Endothelial cell of umbilical vein (primary cell): Measurements from ENCODE around the gene FGF23. TPM values are rescaled to one million over a fixed set of nuclear protein-coding genes. Genes with fewer than 3 reads are reported as not detected.

Source experiments
- BruUV-seq: library from RNA; stranded (reverse); fragments of 400-500 nt; replicated peaks from 2 replicates; lab custom pipeline; 2021; lab: Mats Ljungman, UMichigan
- CTCF ChIA-PET: fragments of 300-600, 350-600 bp; sonication (Branson Sonifier 250); formaldehyde crosslinking; loops from one replicate; lab custom pipeline; 2021; ENCODE audit warnings: antibody characterized with exemption, inconsistent platforms; lab: Charles Lee
- POLR2A ChIA-PET: fragments of 300-600, 350-600 bp; sonication (Branson Sonifier 250); formaldehyde crosslinking; loops from one replicate; lab custom pipeline; 2021; ENCODE audit warnings: antibody characterized with exemption, inconsistent platforms; lab: Charles Lee
- DNase-seq: peaks from one replicate; pipeline ENCODE4 v3.0.0-alpha.2; 2011; ENCODE audit warnings: low read depth, low spot score
- FAIRE-seq: peaks from 2 replicates; lab custom pipeline; 2011; peaks lifted over from hg19 to GRCh38; lab: Jason Lieb, UNC
- H2AFZ ChIP-seq: 2 replicates; pipeline ENCODE4 v1.6.0; 2012; ENCODE audit warnings: low read depth, low read length, control low read depth, inconsistent platforms
- H3K27ac ChIP-seq: 2 replicates; pipeline ENCODE4 v1.5.1; 2011; ENCODE audit warnings: low read depth, mild to moderate bottlenecking, control low read depth, low read length, moderate library complexity; ENCODE audit not compliant: insufficient read depth
- H3K27me3 ChIP-seq, 2 experiments: 2 replicates each; pipeline versions ENCODE4 v1.6.0 to v1.6.1; 2011; ENCODE audit warnings: low read length in 2 of 2, mixed read lengths in 1 of 2; ENCODE audit not compliant: control insufficient read depth in 2 of 2, insufficient read depth in 2 of 2
- H3K36me3 ChIP-seq, 2 experiments: 2 replicates in 1 of 2; 3 replicates in 1 of 2; pipeline ENCODE4 v1.5.1; 2011; ENCODE audit warnings: low read length in 2 of 2, mild to moderate bottlenecking in 1 of 2, moderate library complexity in 1 of 2; ENCODE audit not compliant: control insufficient read depth in 2 of 2, insufficient read depth in 2 of 2; ENCODE audit errors: extremely low read depth in 1 of 2
- H3K4me1 ChIP-seq: 3 replicates; pipeline ENCODE4 v1.5.1; 2011; ENCODE audit warnings: mild to moderate bottlenecking, low read length; ENCODE audit not compliant: control insufficient read depth, insufficient read depth; ENCODE audit errors: extremely low read depth
- H3K4me2 ChIP-seq: 2 replicates; pipeline ENCODE4 v1.6.1; 2011; ENCODE audit warnings: low read length, control low read depth, mixed read lengths; ENCODE audit not compliant: insufficient read depth
- H3K4me3 ChIP-seq, 3 experiments: fragments of 200-600 bp in 1 of 3; sonication (generic), shearing (Covaris generic) in 1 of 3; replicated peaks in 1 of 3; 2 replicates each; pipeline ENCODE4 v1.5.1; 2011 to 2016; ENCODE audit warnings: control low read depth in 3 of 3, low read length in 3 of 3, mild to moderate bottlenecking in 2 of 3, inconsistent platforms in 1 of 3, low read depth in 1 of 3, moderate library complexity in 1 of 3; ENCODE audit not compliant: insufficient read depth in 1 of 3
- H3K79me2 ChIP-seq: 2 replicates; pipeline ENCODE4 v1.6.0; 2012; ENCODE audit warnings: low read length, inconsistent platforms; ENCODE audit not compliant: control insufficient read depth, insufficient read depth
- H3K9ac ChIP-seq: replicated peaks from 2 replicates; pipeline ENCODE3; 2011; ENCODE audit warnings: low read length, control low read depth; ENCODE audit not compliant: insufficient read depth; ENCODE audit errors: extremely low read depth
- H3K9me1 ChIP-seq: replicated peaks from 3 replicates; pipeline ENCODE4 v1.6.0; 2011; ENCODE audit warnings: mild to moderate bottlenecking, low read length; ENCODE audit not compliant: control insufficient read depth, insufficient read depth; ENCODE audit errors: extremely low read depth
- H3K9me3 ChIP-seq: replicated peaks from 2 replicates; pipeline ENCODE4 v1.5.1; 2012; ENCODE audit warnings: low read length, inconsistent platforms; ENCODE audit not compliant: control insufficient read depth, insufficient read depth
- H4K20me1 ChIP-seq: replicated peaks from 2 replicates; pipeline ENCODE3; 2011; ENCODE audit warnings: mild to moderate bottlenecking, low read length; ENCODE audit not compliant: control insufficient read depth, insufficient read depth; ENCODE audit errors: extremely low read depth
- CTCF ChIP-seq, 2 donors: IDR thresholded peaks; 1 replicate in 1 of 2; 2 replicates in 1 of 2; pipeline ENCODE4 v1.5.1; 2011; ENCODE audit warnings: low read length in 2 of 2, mild to moderate bottlenecking in 2 of 2, moderate library complexity in 2 of 2, control low read depth in 1 of 2, inconsistent platforms in 1 of 2, low read depth in 1 of 2; ENCODE audit not compliant: insufficient read depth in 1 of 2; ENCODE audit errors: extremely low read depth in 1 of 2
- EZH2 ChIP-seq: IDR thresholded peaks from 2 replicates; pipeline ENCODE4 v1.6.1; 2012; ENCODE audit warnings: borderline replicate concordance, low read depth, mild to moderate bottlenecking, moderate library complexity, low read length, inconsistent platforms; ENCODE audit not compliant: severe bottlenecking
- FOS ChIP-seq: IDR thresholded peaks from 2 replicates; pipeline ENCODE4 v1.6.1; 2011; ENCODE audit warnings: mild to moderate bottlenecking, low read length, moderate library complexity, borderline replicate concordance; ENCODE audit not compliant: insufficient read depth
- GATA2 ChIP-seq: IDR thresholded peaks from 2 replicates; pipeline ENCODE4 v1.7.0; 2011; ENCODE audit warnings: low read depth, mild to moderate bottlenecking, moderate library complexity, mixed read lengths, low read length; ENCODE audit not compliant: insufficient read length, insufficient read depth
- JUN ChIP-seq: IDR thresholded peaks from 2 replicates; pipeline ENCODE4 v1.6.1; 2011; ENCODE audit warnings: borderline replicate concordance, low read depth; ENCODE audit not compliant: insufficient read length, insufficient read depth
- MAX ChIP-seq: IDR thresholded peaks from 2 replicates; pipeline ENCODE4 v1.6.1; 2011; ENCODE audit not compliant: insufficient read depth, insufficient read length
- MYC ChIP-seq: IDR thresholded peaks from one replicate; pipeline ENCODE4 v1.6.1; 2011; ENCODE audit warnings: mild to moderate bottlenecking, low read depth, low read length
- POLR2A ChIP-seq: IDR thresholded peaks from 2 replicates; pipeline ENCODE4 v1.6.1; 2012; ENCODE audit warnings: low read depth, mild to moderate bottlenecking, control low read depth, low read length
- POLR2AphosphoS5 ChIP-seq: IDR thresholded peaks from 2 replicates; pipeline ENCODE4 v1.6.1; 2012; ENCODE audit warnings: low read depth, mild to moderate bottlenecking, control low read depth, low read length, moderate library complexity; ENCODE audit not compliant: insufficient read depth
- dilution Hi-C: fragments of 300-500 bp; cut with MboI; formaldehyde crosslinking; loops from one replicate; pipeline ENCODE4 v1.15.0; 2019; ENCODE audit warnings: low sequenced_read_pairs; ENCODE audit not compliant: extremely low pct_ligation_motif_present
- intact Hi-C: fragments of 100-400 bp; cut with micrococcal nuclease; formaldehyde crosslinking; loops from one replicate; pipeline ENCODE4 v1.10.0; 2022
- polyA plus RNA-seq, 4 experiments: library from polyadenylated mRNA; depleted of rRNA in 3 of 4; stranded (reverse) in 3 of 4; unstranded in 1 of 4; fragments of >200 nt; gene quantifications; 2 replicates each; pipeline versions ENCODE4 v1.2.1 to v1.2.3, GENCODE V29; 2011 to 2012; ENCODE audit warnings: missing spikeins in 1 of 4
- total RNA-seq: library from RNA; stranded (reverse); gene quantifications from 2 replicates; pipeline ENCODE4 v1.2.3, GENCODE V29; 2021

The FGF23 gene
- total and polyA plus RNA-seq, 2 donors (not counting 3 experiments of a cell fraction or from before 2014, with no cell fraction given): not detected

- Histone ChIP-seq H3K36me3 (no peaks in the 10 kb centered on the region), H2AFZ (no peak overlapping the region), H3K4me2 (no peak overlapping the region), H4K20me1 (no peaks in the 10 kb centered on the region), H3K9ac (no peak overlapping the region), H3K4me3 (no peak overlapping the region), H3K27ac (no peak overlapping the region), H3K79me2 (no peaks in the 10 kb centered on the region), H3K27me3 (no peaks in the 10 kb centered on the region), H3K9me1 (no peaks in the 10 kb centered on the region), H3K9me3 (no peaks in the 10 kb centered on the region), H3K4me1 (no peaks in the 10 kb centered on the region)
- FAIRE-seq (no peak), DNase-seq (no peak)
- dilution Hi-C loops: no loop called here
- ChIA-PET CTCF (interaction anchor here (0.5 to 0.8 kb wide), 2 partner anchors 39 to 126 kb away, joined by 3 to 4 read pairs; no protein-coding TSS in a partner anchor), POLR2A (no interaction called here)
- TF ChIP-seq CTCF (IDR thresholded peaks at IDR 0.05; ENCODE audit: extremely low read depth in 1 of 2, insufficient read depth in 1 of 2, low read depth in 1 of 2, low read length in 2 of 2): no peak
- TF ChIP-seq POLR2A: no peak
- no TSS peak for BruUV-seq
- intact Hi-C loops: no loop called here
These were observed 23.5 kb upstream of the FGF23 start for GRCh38 chr12:4402996-4403395.

- POLR2A ChIA-PET: no interaction called here
- no peaks in the 10 kb centered on the region for H3K4me1 ChIP-seq
- no peak for FAIRE-seq
These were observed 21.6 kb upstream of the FGF23 start for GRCh38 chr12:4401117-4401516.

More at GRCh38 chr12:4401117-4401516, 21.6 kb upstream of the FGF23 start:
- H3K9me3 ChIP-seq: no peaks in the 10 kb centered on the region
- CTCF ChIA-PET: no interaction called here
- no peaks in the 10 kb centered on the region for H4K20me1 ChIP-seq
- H3K4me3 ChIP-seq: no peak overlapping the region
- no peak overlapping the region for H2AFZ ChIP-seq
- no peak overlapping the region for H3K4me2 ChIP-seq
- no peaks in the 10 kb centered on the region for H3K27me3 ChIP-seq
- H3K79me2 ChIP-seq: no peaks in the 10 kb centered on the region
- TF ChIP-seq GATA2 (no peak), POLR2A (no peak), JUN (no peak), EZH2 (no peak), POLR2AphosphoS5 (no peak), MYC (no peak), MAX (no peak), FOS (no peak), CTCF (IDR thresholded peaks at IDR 0.05; ENCODE audit: extremely low read depth in 1 of 2, insufficient read depth in 1 of 2, low read depth in 1 of 2, low read length in 2 of 2) (no peak)
- no peak overlapping the region for H3K9ac ChIP-seq
- intact Hi-C loops: no loop called here
- H3K27ac ChIP-seq: no peak overlapping the region
- H3K9me1 ChIP-seq: no peaks in the 10 kb centered on the region
- no peak for DNase-seq
- dilution Hi-C loops: no loop called here
- no TSS peak for BruUV-seq
- no peaks in the 10 kb centered on the region for H3K36me3 ChIP-seq
